GM21423 (cell line): ENCODE data around the gene ZNF557.

Experiments used
- ATAC-seq: cut with Tn5 transposase; IDR thresholded peaks from one replicate; pipeline ENCODE4 v1.9.1; 2021; ENCODE audit warnings: mild to moderate bottlenecking, moderate library complexity; ENCODE audit not compliant: unreplicated experiment

ZNF557 gene

GRCh38 chr19:7074705-7075282 lies 5.3 kb downstream of the ZNF557 start:
- ATAC-seq: no peak

DNA sequence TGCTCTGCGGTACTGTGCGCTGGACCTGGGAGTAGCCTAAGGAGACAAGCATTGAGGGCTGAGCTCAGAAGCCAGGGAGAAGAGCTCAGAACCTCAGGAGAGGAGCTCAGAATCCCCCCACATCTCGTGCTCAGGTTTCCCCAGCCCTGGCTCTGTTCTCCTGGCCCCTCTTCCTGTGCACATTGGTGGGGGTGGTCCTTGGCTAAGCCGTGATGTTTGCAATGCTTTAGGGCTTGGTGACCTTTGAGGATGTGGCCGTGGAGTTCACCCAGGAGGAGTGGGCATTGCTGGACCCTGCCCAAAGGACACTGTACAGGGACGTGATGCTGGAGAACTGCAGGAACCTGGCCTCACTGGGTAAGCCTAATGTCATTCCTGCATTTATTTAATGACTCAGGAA lies 6.6 kb downstream of the ZNF557 start:
- ATAC-seq: no peak

DNA sequence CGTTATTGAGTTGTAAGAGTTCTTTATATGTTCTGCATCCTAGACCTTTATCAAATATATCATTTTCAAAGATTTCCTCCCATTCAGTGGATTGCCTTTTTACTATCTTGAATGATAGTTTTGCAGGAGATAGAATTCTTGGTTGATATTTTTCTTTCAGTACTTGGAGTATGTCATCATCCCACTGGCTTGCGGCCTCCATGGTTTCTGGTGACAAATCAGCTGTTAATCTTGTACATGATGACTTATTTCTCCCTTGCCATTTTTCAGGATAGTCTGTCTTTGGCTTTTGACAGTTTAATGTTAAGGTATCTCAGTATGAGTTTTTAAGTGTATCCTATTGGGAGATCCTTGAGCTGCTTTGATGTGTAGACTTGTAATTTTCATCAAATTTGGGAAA lies 8.5 kb downstream of the ZNF557 start:
- no peak for ATAC-seq

GRCh38 chr19:7083076-7083956 lies 13.8 kb downstream of the ZNF557 start:
- ATAC-seq: no peak

DNA sequence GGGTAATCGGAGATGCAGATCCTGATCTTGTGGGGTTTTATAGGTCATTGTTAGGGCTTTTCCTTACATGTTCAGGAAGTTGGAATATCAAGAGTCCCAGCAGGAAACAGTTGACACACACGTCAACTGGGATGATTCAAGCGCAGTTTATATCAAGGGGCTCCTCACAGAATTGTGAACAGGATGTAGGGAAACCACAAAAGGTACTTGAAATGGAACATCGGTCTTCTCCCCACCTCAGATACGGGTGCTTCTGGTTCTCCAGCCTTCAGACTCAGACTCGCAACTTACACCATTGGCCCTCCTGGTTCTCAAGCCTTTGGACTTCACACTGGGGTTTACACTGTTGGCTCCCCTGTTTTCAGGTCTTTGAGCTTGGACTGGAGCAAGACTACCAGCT lies 19.5 kb downstream of the ZNF557 start:
- no peak for ATAC-seq

DNA sequence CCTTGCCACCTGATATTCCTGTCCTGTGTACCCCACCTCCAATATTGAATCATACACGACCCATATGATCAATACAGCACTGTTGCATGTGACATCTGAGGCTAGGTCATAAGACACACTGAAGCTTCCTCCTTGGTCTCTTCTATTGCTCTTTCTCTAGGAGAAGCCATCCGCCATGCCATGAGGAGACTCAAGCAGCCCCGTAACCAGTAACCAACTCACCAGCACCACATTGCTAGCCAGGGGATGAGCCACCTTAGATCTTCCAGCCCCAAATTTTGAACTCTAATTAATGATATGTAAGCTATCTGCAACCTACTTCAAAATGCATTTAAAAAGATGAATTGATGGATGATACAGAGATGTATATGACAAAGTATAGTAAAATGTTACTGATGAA lies 28.6 kb downstream of the ZNF557 start:
- ATAC-seq: no peak

GRCh38 chr19:7098701-7099596 lies 29.4 kb downstream of the ZNF557 start:
- ATAC-seq: peak; percentile 77

- no peak for ATAC-seq
Observed at GRCh38 chr19:7099597-7099921, 30.1 kb downstream of the ZNF557 start.

- ATAC-seq: no peak
Observed at GRCh38 chr19:7101498-7102253, 32.2 kb downstream of the ZNF557 start.

DNA sequence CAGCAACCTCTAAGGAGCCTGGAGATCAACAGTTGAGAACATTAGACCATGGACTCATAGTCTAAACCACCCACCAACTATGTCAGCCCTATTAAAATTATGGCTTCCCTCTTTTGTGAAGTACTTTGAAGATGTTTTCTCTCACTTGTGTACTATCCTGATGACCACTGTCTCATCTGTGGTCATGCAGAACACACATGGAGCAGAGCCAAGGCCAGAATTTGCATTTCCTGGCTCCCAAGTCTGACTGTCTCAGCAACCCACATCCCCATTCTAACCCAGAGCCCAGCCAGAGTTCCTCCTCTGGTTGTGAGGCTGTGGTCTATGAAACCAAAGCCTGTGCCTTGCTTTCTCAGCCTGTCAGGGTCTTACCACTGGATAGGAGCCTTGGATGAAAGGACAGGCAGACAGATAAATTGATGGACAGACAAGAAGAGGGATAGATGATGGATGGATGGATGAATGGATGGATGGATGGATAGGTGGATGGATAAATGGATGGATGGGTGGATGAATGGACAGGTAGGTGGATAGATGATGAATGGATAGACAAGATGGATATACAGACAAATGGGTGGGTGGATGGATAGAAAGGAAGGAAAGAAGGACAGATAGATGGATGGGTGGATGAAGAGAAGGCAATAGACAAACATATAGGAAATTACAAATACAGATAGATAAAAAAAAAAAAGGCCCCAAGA lies 35.4 kb downstream of the ZNF557 start:
- no peak for ATAC-seq

GRCh38 chr19:7106711-7107657 lies 37.5 kb downstream of the ZNF557 start:
- no peak for ATAC-seq

GRCh38 chr19:7109678-7110289 lies 40.3 kb downstream of the ZNF557 start:
- ATAC-seq: no peak

GRCh38 chr19:7112675-7113074 lies 43.2 kb downstream of the ZNF557 start:
- no peak for ATAC-seq

- no peak for ATAC-seq
Observed at GRCh38 chr19:7113233-7113632, 43.7 kb downstream of the ZNF557 start.

GRCh38 chr19:7115721-7116120 lies 46.2 kb downstream of the ZNF557 start:
- no peak for ATAC-seq

GRCh38 chr19:7117248-7117647 lies 47.7 kb downstream of the ZNF557 start:
- ATAC-seq: no peak

DNA sequence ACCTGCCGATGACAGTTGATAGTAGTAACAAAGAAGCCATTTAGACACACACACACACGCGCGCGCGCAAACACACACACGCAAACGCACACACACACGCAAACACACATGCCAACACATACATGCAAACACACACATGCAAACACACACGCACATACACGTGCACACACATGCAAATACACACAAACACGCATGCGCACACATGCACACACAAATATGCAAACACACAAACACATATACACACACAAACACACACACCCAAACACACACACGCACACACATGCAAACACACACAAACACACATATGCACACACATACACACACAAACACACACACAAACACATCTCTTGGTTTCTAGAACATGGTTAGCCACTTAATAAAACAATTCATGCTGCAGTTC lies 50.1 kb downstream of the ZNF557 start:
- no peak for ATAC-seq

DNA sequence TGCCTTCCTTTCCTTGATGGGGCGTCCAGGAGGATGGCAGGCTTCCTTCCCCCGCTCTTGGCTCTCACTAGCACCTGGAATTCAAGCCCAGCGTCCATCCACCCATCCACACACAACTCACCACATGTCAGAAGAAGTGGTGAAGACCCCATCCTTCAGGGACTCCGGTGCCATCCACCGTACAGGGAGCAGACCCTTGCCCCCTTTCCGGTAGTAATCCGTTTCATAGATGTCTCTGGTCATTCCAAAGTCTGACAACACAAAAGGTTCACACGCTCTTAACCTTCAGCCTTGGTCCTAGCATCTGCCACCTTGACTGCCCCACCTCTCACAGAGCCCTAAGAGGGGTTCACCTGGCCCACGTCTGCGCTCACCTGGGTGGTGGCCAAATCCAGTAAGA lies 51.0 kb downstream of the ZNF557 start:
- ATAC-seq: no peak

- no peak for ATAC-seq
Observed at GRCh38 chr19:7122701-7123100, 53.2 kb downstream of the ZNF557 start.
